Measurements from ENCODE around the gene GOLPH3.
"Not testable (repeated sequence)": the region's sequence is repeated elsewhere in the genome, so short reads cannot be mapped to it uniquely, and the experiment has no call there.

The GOLPH3 gene

DNA sequence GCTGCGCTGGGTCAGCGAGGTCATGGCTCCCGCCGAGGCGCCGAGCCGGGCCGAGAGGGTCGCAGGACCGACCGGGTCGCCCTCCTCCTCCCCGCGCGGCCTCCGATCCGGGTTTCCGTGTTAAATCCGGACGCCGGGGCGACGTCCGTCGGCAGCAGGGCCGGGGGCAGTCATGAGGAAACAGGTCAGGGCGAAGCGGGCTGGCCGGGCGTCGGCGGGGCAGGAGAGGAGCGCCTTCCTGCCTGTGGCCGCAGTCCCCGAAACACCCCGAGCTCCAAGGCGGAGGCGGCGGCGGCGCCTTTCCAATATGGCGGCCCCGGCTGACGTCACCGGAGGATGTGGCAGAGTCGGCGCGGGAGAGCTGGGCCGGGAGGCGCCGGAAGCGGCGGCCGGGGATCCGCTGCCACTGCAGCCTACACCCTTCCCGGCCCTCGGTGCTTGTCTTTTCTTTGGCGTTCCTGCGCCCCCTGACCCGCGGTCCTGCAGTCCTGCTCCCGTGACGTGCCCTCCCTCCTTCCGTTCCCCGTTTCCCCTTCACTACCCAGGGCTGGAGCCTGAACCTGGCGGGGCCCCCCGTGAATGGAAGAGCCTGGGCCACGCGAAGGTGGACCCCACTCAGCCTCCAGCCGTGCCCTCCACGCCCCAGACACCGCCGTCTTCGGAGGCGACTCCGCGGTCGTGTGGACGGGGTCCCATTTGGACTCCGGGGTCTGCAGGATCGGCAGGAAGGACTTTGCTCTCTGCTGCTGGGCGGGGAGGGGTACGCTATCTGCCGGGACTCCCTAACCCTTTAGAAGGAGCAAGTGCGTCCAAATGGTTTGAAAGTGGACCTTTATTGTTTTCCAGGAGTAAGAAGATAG is at the start of gene GOLPH3:
Gene GOLPH3 (minus strand): TSS at position 309 of the 860 bp plus-strand sequence. CDS start 285 bp downstream, at position 24.
- peak; percentile 58 for DNase-seq

DNA sequence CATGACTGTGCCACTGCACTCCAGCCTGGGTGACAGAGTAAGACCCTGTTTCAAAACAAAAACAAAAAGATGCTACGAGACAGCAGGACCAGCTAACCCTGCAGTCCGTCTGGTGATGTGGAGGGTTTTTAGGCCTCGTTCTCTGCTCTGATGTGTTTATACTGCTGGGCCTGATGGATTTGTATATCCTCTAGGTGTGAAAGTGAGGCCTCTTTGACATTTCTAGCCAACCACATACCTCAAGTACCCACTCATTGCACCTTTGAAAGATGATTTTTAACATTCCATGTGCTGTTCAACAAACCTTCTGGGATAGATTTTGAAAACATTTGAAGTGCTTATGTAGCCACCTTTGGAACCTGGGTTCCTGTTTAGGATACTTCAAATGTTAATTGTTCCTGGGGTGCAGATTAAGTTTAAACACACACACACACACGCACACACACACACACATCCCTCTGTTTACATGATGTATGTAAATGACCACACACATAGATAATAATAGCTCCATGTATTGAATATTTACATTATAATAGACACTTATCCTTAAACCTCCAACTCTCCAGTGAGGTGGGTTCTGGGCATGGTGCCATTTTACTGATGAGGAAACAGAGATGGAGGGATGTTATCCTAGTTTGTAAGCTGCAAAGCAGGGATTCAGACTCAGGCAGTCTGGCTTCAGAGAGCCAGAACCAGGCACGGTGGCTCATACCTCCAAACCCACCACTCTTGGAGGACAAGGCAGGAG is 48.8 kb upstream of the GOLPH3 start:
- DNase-seq = no peak

GRCh38 chr5:32217886-32218396 is 43.8 kb upstream of the GOLPH3 start:
- no peak for DNase-seq

DNA sequence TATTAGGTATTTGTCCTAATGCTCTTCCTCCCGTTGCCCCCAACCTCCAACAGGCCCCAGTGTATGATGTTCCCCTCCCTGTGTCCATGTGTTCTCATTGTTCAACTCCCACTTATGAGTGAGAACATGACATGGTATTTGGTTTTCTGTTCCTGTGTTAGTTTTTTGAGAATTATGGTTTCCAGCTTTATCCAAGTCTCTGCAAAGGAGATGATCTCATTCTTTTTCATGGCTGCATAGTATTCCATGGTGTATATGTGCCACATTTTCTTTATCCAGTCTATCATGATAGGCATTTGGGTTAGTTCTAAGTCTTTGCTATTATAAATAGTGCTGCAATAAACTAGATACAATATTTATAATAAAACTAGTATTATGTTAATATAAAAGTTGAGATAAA is 40.2 kb upstream of the GOLPH3 start:
- DNase-seq = not testable (repeated sequence)

GRCh38 chr5:32210151-32210550 is 36.0 kb upstream of the GOLPH3 start:
- no peak for DNase-seq

DNA sequence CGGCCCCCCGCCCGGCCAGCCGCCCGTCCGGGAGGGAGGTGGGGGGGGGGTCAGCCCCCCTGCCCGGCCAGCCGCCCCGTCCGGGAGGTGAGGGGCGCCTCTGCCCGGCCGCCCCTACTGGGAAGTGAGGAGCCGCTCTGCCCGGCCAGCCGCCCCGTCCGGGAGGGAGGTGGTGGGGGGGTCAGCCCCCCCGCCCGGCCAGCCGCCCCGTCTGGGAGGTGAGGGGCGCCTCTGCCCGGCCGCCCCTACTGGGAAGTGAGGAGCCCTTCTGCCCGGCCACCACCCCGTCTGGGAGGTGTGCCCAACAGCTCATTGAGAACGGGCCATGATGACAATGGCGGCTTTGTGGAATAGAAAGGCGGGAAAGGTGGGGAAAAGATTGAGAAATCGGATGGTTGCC is 34.7 kb upstream of the GOLPH3 start:
- DNase-seq = not testable (repeated sequence)

GRCh38 chr5:32207355-32207634 is 33.2 kb upstream of the GOLPH3 start:
- no peak for DNase-seq

- no peak for DNase-seq
These were observed 32.6 kb upstream of the GOLPH3 start for GRCh38 chr5:32206509-32207354.

DNA sequence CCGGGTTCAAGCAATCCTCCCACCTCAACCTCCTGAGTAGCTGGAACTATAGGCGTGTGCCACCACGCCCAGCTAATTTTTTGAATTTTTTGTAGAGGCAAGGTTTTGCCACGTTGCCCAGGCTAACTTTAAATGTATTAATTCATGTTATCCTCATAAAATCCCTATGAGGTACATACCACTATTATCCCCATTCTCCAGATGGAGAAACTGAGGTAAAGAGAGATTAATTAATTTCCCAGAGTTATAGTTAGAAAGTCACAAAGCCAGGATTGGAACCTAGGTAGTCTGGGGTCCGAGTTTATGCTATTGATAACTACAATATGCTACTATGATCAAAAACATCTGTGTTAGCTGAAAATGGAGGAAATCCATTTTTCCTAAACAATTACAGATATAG is 31.9 kb upstream of the GOLPH3 start:
- DNase-seq = no peak

DNA sequence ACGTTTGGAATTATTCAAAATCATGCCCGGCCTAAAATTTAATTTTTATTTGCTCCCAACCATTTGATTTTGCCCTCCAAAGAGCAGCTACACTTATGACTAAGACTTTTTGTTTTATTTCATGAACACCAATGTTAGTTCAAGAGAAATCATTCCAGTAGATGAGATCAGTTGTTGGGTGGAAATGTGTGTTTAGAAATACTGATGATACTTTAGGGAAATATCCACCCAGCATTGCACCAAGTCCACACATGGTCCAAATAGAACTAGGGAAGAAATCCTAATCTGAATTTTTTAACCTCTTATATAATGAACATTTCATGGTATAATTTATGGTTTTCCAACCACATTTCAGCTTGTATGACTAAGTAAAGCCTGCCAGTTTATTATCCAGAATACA is 28.3 kb upstream of the GOLPH3 start:
- no peak for DNase-seq

DNA sequence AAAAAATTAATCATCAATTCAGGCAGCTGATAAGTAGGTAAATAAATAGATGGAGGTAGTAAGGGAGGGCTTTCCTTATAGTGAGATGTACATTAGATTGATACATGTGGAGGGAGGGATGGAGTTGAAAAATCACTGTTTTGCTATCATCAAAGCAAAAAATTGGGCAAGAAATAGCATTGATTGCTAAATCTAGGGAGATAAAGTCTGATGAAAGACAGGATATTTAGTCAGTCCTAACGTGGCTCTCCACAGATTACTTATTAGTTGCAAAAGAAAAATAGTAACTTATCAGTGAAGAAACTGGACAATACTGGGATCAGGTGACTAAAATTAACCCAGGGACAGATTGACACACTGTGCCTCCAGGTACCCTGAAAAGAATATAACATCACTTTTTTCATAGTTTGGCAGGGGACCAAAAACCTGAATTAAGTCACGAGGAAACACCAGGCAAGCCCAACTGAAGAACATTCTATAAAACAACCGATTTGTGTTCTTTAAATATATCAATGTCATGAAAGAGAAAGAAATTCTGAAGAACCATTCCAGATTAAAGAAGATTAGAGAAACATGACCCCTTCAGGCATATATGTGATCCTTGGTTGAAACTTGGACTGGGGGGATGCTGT is 27.1 kb upstream of the GOLPH3 start:
- DNase-seq = no peak

DNA sequence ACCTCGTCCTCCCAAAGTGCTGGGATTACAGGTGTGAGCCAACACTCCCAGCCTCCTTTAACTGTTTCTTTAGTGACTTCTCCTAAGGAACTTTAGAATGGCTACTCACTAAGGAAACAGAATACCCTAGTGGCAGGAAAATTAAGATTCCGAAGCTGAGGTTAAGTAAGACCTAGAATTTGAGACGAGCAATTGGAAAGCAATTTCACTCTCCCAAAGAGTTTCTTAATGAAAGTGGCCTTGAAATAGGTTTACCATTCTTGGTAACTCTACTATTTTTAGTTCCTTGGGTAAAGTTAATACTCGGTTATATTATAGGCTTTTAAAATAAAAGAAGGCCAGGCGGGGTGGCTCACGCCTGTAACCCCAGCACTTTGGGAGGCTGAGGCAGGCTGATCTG is 22.9 kb upstream of the GOLPH3 start:
- DNase-seq = no peak

- DNase-seq = no peak
These were observed 21.1 kb upstream of the GOLPH3 start for GRCh38 chr5:32195265-32195664.

DNA sequence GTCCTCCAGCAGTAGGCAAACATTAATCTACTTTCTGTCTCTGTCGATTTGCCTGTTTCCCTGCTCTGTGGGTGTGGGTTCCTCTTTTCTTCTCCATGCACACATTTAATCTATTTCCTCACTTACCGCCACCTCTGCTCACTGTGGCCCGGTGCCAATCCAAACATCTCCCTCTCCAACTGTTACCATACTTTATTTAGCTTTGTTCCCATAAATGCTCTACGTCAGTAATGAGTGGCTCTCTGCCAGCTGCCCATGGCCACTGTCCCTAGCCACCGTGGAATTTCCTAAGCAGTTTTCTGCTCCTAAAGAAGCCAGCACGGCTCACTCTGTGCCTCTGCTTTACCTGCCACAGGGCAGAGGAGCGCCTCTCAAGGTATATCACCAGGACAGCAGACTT is 19.5 kb upstream of the GOLPH3 start:
- peak; percentile 26 for DNase-seq

DNA sequence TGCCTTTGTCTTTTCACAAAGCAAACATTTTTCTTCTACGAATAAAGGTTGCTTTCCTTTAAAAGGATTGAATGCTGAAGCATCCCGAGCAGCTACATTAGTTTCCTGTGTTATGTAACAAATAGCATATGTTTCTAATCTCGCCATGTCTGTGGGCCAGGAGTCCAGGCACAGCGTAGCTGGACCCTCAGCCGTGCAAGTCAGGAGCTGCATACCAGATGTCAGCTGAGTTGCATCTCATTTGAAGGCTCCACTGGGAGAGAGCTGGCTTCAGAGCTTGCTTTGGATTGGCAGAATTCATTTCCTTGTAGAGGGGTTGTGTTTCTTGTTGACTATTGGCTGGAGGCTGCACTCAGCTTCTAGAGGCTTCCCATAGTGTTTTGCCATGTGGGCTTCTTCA is 16.0 kb upstream of the GOLPH3 start:
- DNase-seq = no peak

GRCh38 chr5:32187675-32188074 is 13.6 kb upstream of the GOLPH3 start:
- no peak for DNase-seq

GRCh38 chr5:32182463-32183063 is 8.4 kb upstream of the GOLPH3 start:
- no peak for DNase-seq

DNA sequence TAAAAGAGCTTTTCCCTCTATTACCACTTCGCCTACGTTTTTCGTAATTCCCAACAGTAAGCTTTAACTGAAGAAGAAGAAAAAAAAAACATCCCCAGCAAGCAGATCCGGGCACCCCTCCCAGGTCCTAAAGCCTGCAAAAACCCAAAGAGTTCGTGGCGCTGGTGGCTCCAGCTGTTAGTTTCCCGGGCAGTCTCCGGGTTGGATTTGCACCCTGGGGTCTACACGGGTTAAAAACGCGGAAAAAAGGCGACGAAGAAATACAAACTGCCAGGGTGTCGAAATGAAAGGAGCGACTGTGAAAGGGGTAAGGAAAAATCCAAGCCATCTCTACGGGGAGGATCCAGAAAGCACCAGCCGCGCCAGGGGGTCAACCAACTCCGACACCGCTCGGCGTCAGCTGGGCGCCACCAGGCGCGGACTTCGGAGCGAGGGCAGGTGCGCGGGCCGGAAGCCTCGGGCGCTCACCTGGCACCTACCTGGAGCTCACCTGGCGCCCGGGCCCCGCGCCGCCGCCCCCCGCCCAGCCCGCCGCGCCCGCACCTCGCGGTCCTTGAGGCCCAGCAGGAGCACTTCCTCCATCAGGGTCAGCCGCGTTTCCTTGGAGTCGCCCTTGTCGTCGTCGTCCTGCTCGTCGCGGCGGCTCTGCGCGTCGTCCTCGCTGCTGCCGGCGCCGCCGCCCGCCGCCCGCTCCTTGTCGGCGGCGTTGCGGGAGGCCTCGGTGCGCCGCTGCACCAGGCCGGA is 680 bp downstream of the GOLPH3 start:
- DNase-seq = no peak

GRCh38 chr5:32172923-32173266 is 1.2 kb downstream of the GOLPH3 start:
- DNase-seq = no peak

GRCh38 chr5:32172186-32172911 is 1.8 kb downstream of the GOLPH3 start:
- not testable (repeated sequence) for DNase-seq

All from NCI-H1048 (cell line).